ENCODE data around the gene NCS1.

- TF ChIP-seq, protein P1, sequence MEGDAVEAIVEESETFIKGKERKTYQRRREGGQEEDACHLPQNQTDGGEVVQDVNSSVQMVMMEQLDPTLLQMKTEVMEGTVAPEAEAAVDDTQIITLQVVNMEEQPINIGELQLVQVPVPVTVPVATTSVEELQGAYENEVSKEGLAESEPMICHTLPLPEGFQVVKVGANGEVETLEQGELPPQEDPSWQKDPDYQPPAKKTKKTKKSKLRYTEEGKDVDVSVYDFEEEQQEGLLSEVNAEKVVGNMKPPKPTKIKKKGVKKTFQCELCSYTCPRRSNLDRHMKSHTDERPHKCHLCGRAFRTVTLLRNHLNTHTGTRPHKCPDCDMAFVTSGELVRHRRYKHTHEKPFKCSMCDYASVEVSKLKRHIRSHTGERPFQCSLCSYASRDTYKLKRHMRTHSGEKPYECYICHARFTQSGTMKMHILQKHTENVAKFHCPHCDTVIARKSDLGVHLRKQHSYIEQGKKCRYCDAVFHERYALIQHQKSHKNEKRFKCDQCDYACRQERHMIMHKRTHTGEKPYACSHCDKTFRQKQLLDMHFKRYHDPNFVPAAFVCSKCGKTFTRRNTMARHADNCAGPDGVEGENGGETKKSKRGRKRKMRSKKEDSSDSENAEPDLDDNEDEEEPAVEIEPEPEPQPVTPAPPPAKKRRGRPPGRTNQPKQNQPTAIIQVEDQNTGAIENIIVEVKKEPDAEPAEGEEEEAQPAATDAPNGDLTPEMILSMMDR (IDR thresholded peaks at IDR 0.05) = no peak
- TF ChIP-seq POLR2A (IDR thresholded peaks at IDR 0.05) = no peak
Measured at GRCh38 chr9:130285271-130285670, 113.1 kb downstream of the NCS1 start.
